ENCODE data around the gene SENP1.

SENP1 gene

DNA sequence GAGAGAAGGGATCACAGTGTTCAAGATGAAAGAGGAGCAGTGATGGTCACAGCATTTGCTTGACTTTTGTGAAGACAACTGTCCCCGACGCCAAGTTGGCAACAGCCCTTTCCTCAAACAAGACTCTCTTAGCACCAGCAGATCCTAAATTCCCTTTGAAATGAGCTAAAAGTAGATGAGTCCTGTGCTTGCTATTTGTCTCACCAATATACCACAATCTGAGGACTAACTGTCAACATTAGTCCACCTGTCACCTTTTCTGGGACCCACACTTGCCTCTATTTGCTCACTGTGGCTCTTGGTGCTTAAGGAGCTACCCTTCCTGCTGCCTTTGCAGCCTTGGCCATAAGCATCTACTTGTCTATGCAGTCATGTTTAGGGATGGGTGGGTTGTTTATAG lies 54.2 kb downstream of the SENP1 start:
- Histone ChIP-seq H3K4me1 (ENCODE audit: control insufficient read depth, insufficient read depth, low read length, unreplicated experiment) (no peaks in the 10 kb centered on the region), H3K36me3 (ENCODE audit: insufficient read depth, low read length) (peaks cover 10% of the 10 kb centered on the region; the same call in 1 of the 2 replicates), H3K4me3 (ENCODE audit: low read depth, low read length) (no peak overlapping the region), H2AFZ (ENCODE audit: low read length, unreplicated experiment) (no peak overlapping the region), H3K27ac (ENCODE audit: low read depth, low read length) (no peak overlapping the region), H3K79me2 (ENCODE audit: control insufficient read depth, insufficient read depth, low read length, unreplicated experiment) (no peaks in the 10 kb centered on the region), H3K27me3 (ENCODE audit: insufficient read depth, low read length) (no peaks in the 10 kb centered on the region)

DNA sequence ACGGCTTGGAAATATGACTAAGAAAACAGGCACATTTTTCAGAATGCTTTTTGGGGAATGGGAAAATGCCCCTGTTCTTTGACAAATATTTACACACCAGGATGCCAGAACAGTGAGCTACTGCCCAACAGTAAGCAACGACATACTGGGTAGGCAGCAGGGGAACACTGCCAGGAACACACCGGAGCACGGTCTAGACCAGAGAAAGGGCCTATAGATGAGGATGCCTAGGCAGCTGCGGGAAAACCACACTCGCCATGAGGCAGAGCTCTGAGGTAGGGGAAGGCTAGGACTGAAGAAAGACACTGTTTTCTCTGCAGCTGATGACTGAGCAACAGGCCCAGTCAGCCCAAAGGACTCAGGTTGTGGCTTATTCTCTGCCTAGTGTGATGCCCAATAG lies 55.7 kb downstream of the SENP1 start:
- peaks cover 17% of the 10 kb centered on the region for H3K36me3 ChIP-seq (ENCODE audit: insufficient read depth, low read length)

DNA sequence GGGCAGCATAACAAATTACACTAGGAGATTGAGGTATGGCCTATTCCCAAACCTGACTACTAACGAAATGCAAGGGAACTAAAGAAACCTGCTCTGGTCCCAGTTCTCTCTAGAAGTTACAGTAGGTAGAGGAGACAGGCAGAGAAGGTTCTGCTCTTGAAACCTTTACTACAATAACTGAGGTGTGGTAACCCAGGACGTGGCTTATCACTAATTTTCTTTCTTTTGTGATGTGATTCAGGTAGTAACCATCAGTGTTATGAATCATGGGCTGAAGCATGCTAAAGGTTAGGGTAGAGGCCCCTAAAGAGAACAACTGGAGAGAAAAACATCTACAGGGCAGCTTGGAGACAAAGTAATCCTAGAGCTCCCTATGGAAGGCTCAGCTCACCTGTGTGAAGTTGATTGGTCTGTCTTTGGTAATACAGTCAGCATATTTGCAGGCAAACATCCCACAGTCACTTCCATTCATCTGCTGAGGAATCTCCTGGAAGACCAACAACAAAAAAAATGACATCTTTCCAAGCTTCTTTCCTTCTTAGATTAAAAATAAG lies 59.8 kb downstream of the SENP1 start:
- H3K4me1 ChIP-seq (ENCODE audit: control insufficient read depth, insufficient read depth, low read length, unreplicated experiment) = no peaks in the 10 kb centered on the region
- no peaks in the 10 kb centered on the region for H3K79me2 ChIP-seq (ENCODE audit: control insufficient read depth, insufficient read depth, low read length, unreplicated experiment)
- H2AFZ ChIP-seq (ENCODE audit: low read length, unreplicated experiment) = no peak overlapping the region
- H3K4me3 ChIP-seq (ENCODE audit: low read depth, low read length) = no peak overlapping the region
- peaks cover 14% of the 10 kb centered on the region for H3K36me3 ChIP-seq (ENCODE audit: insufficient read depth, low read length)
- H3K27me3 ChIP-seq (ENCODE audit: insufficient read depth, low read length) = no peaks in the 10 kb centered on the region
- no peak overlapping the region for H3K27ac ChIP-seq (ENCODE audit: low read depth, low read length)

More for the DNA sequence above, 55.7 kb downstream of the SENP1 start:
- no peak overlapping the region for H2AFZ ChIP-seq (ENCODE audit: low read length, unreplicated experiment)
- no peaks in the 10 kb centered on the region for H3K79me2 ChIP-seq (ENCODE audit: control insufficient read depth, insufficient read depth, low read length, unreplicated experiment)
- H3K4me3 ChIP-seq (ENCODE audit: low read depth, low read length) = no peak overlapping the region
- H3K27me3 ChIP-seq (ENCODE audit: insufficient read depth, low read length) = no peaks in the 10 kb centered on the region
- no peaks in the 10 kb centered on the region for H3K4me1 ChIP-seq (ENCODE audit: control insufficient read depth, insufficient read depth, low read length, unreplicated experiment)
- no peak overlapping the region for H3K27ac ChIP-seq (ENCODE audit: low read depth, low read length)

DNA sequence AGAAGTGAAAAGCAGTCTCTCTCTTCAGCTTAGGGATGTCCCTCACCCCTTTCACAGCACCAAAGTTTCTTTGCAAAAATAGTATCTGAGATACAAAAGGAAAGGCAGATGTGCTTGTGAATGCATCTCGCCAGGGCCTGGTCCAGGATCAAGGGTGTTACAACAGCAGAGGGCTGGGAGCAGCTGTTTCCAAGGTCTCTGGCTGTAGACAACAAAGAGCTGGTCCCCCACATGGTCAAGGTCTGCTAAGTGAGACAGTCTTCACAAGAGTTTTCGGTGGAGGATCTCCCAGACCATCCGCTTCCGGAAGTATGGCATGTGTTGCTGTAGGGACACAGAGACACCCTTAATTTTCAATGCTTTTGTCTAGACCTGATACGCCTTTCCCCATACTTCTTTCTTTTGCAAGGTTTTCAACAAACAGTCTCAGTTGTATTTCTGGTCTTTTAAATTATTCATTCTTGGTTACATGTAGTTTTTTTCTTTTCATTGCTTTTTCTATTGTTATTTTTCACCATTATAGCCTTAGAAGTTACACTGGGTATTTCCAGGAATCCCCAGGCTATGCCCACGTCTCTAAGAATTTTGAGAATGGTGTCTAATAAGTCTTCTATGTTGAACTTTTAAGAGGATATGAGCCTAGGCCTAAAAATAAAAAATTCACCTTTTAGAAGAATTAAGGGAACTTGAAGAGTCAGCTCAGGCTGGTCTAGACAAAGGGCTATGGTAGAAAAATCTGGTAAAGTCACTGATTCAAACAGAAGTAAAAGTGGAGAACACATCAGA lies 60.6 kb downstream of the SENP1 start:
- Histone ChIP-seq H3K27ac (ENCODE audit: low read depth, low read length) (no peak overlapping the region), H3K79me2 (ENCODE audit: control insufficient read depth, insufficient read depth, low read length, unreplicated experiment) (no peaks in the 10 kb centered on the region), H2AFZ (ENCODE audit: low read length, unreplicated experiment) (no peak overlapping the region), H3K27me3 (ENCODE audit: insufficient read depth, low read length) (no peaks in the 10 kb centered on the region), H3K4me3 (ENCODE audit: low read depth, low read length) (no peak overlapping the region), H3K4me1 (ENCODE audit: control insufficient read depth, insufficient read depth, low read length, unreplicated experiment) (no peaks in the 10 kb centered on the region), H3K36me3 (ENCODE audit: insufficient read depth, low read length) (peaks cover 14% of the 10 kb centered on the region)

DNA sequence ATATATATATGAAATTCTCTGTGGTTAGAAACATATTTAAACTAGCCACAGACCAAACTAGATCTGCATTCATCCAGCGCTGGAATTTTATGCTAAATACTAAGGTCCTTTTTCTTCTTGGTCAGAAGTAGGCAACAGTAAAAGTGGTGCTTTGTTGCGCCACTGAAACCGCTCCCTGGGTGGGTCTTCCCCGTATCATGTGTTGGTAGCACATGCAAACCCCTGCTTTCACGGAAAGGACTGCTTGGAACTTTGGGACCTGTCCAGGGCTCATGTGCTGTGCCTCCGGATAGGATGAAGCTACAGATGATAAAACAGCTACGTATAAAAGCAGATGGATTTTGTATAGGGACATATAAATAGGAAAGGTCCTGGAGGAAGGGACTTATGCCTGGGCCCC lies 61.5 kb downstream of the SENP1 start:
- H3K4me1 ChIP-seq (ENCODE audit: control insufficient read depth, insufficient read depth, low read length, unreplicated experiment) = no peaks in the 10 kb centered on the region
- no peak overlapping the region for H3K27ac ChIP-seq (ENCODE audit: low read depth, low read length)
- H3K4me3 ChIP-seq (ENCODE audit: low read depth, low read length) = no peak overlapping the region
- H2AFZ ChIP-seq (ENCODE audit: low read length, unreplicated experiment) = no peak overlapping the region
- H3K79me2 ChIP-seq (ENCODE audit: control insufficient read depth, insufficient read depth, low read length, unreplicated experiment) = no peaks in the 10 kb centered on the region
- no peaks in the 10 kb centered on the region for H3K27me3 ChIP-seq (ENCODE audit: insufficient read depth, low read length)
- H3K36me3 ChIP-seq (ENCODE audit: insufficient read depth, low read length) = peaks cover 14% of the 10 kb centered on the region

DNA sequence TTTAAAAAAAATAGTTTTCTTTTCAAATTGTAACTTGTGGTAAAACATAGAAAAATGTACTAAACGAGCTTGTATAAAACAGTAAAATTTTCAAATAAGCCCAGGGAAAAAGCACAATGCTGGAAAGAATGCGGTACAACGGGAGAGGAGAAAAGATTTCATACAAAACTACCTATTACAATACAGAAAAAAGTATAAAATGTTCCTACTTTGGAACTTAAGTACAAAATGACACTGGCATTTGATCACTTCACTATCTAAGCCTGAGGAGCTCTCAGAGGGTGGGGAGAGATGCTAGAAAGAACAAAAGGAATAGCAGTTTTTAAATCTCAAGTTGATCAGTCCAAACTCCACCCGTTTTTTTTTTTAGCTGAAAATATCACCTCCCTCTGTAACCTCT lies 62.1 kb downstream of the SENP1 start:
- Histone ChIP-seq H3K27me3 (ENCODE audit: insufficient read depth, low read length) (no peaks in the 10 kb centered on the region), H3K36me3 (ENCODE audit: insufficient read depth, low read length) (peaks cover 14% of the 10 kb centered on the region), H2AFZ (ENCODE audit: low read length, unreplicated experiment) (no peak overlapping the region), H3K79me2 (ENCODE audit: control insufficient read depth, insufficient read depth, low read length, unreplicated experiment) (no peaks in the 10 kb centered on the region), H3K27ac (ENCODE audit: low read depth, low read length) (no peak overlapping the region), H3K4me3 (ENCODE audit: low read depth, low read length) (no peak overlapping the region), H3K4me1 (ENCODE audit: control insufficient read depth, insufficient read depth, low read length, unreplicated experiment) (no peaks in the 10 kb centered on the region)

DNA sequence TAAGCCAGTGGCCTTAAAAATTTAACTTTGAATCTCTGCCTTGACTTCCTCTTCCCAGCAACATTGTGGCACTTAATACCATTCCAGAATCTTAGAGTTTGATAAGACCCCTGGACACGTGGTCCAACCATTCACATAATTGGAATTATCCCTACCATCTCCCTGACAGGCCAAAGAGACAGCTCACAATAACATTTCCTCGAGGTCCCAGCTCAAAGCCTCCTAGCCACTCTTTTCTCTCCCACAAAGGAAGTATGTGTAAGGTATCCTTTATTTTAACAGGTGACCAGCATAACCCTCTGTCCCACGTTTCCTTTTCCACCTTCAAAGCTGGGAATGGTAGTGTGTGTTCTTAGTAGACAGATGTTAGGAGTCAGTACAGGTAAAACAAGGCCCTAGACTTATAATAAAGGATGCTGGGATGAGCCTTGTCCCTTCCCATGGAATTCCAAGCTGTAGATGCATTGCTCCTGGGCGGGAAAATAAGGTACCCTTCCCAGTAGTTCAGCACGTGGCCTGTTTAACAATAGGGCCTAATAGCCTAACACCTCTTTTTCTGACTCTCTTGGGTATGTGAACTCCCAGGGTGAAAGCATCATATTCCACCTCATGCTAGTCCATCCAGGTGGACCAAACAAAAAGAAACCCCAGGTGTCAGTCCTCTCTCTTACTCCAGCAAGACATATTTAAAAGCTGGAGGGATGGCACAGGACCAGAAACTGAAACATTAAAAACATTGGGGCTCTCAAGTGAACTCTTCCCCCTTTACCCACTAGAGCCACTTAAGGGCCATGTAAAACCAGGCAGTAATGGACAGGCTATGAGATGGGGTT lies 64.1 kb downstream of the SENP1 start:
- no peak overlapping the region for H3K27ac ChIP-seq (ENCODE audit: low read depth, low read length)
- no peak overlapping the region for H3K4me3 ChIP-seq (ENCODE audit: low read depth, low read length)
- no peak overlapping the region for H2AFZ ChIP-seq (ENCODE audit: low read length, unreplicated experiment)
- no peaks in the 10 kb centered on the region for H3K79me2 ChIP-seq (ENCODE audit: control insufficient read depth, insufficient read depth, low read length, unreplicated experiment)
- no peaks in the 10 kb centered on the region for H3K27me3 ChIP-seq (ENCODE audit: insufficient read depth, low read length)
- H3K4me1 ChIP-seq (ENCODE audit: control insufficient read depth, insufficient read depth, low read length, unreplicated experiment) = no peaks in the 10 kb centered on the region
- peaks cover 7% of the 10 kb centered on the region for H3K36me3 ChIP-seq (ENCODE audit: insufficient read depth, low read length)

DNA sequence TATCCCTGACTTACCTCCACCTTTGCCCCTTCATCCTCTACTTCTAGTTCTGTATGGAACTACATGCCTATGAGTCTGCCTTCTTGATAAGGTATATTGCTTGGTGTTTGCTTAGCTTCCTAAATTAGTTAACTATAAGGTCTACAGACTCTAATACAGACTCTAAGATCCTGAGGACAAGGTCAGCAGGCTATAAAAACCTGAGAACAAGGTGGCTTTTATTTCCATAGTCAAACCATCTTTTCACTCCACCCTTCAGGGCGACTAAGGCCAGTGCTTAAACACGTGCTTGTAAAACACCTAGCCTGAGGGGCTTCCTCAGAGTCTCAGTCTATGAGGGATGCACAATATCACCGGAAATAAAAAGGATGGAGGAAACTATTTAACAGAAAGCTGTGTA lies 65.5 kb downstream of the SENP1 start:
- Histone ChIP-seq H3K27ac (ENCODE audit: low read depth, low read length) (no peak overlapping the region), H2AFZ (ENCODE audit: low read length, unreplicated experiment) (no peak overlapping the region), H3K27me3 (ENCODE audit: insufficient read depth, low read length) (no peaks in the 10 kb centered on the region), H3K4me1 (ENCODE audit: control insufficient read depth, insufficient read depth, low read length, unreplicated experiment) (no peaks in the 10 kb centered on the region), H3K79me2 (ENCODE audit: control insufficient read depth, insufficient read depth, low read length, unreplicated experiment) (no peaks in the 10 kb centered on the region), H3K4me3 (ENCODE audit: low read depth, low read length) (no peak overlapping the region), H3K36me3 (ENCODE audit: insufficient read depth, low read length) (peaks cover under 1% of the 10 kb centered on the region; the same call in 1 of the 2 replicates)

DNA sequence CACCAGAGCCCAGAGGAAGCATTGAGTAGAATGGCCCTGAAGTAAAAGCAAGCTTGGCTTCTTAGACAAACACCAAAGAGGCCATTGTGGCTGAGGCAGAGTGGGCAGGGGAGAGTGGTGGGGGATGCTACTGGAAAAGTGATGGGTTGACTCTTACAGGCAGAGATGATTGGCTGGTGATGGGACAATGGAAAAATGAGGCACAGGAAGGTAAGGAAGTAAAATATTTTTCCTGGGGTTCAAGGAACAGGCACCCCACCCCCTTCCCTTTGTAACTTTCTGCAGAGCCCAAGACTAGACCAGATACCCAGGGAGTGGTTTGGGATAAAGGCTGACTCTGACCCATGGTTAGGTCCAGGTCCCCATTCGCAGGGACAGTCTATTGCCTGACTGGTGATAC lies 66.7 kb downstream of the SENP1 start:
- Histone ChIP-seq H3K79me2 (ENCODE audit: control insufficient read depth, insufficient read depth, low read length, unreplicated experiment) (no peaks in the 10 kb centered on the region), H3K4me3 (ENCODE audit: low read depth, low read length) (no peak overlapping the region), H3K27ac (ENCODE audit: low read depth, low read length) (no peak overlapping the region), H3K4me1 (ENCODE audit: control insufficient read depth, insufficient read depth, low read length, unreplicated experiment) (no peaks in the 10 kb centered on the region), H2AFZ (ENCODE audit: low read length, unreplicated experiment) (no peak overlapping the region), H3K36me3 (ENCODE audit: insufficient read depth, low read length) (no peaks in the 10 kb centered on the region), H3K27me3 (ENCODE audit: insufficient read depth, low read length) (no peaks in the 10 kb centered on the region)

DNA sequence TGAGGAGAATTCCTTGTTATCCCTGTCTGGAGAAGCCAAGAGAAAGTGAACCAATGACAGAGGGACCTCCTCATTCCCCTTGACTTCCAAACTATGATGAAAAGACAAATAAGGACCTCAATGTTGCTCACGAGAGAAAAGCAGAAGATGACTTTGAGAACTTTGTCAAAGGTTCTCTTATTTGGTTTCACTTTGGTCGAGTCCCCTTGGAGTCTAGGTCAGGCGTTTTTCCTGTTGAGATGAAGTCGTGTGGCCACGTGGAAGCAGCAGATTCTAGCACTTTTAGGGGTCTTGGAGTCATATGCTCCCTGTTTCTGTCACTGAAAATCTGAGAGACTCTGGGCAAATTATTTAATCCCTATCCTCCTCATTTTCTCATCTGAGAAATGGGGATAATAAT lies 67.8 kb downstream of the SENP1 start:
- no peak overlapping the region for H3K27ac ChIP-seq (ENCODE audit: low read depth, low read length)
- H2AFZ ChIP-seq (ENCODE audit: low read length, unreplicated experiment) = no peak overlapping the region
- H3K27me3 ChIP-seq (ENCODE audit: insufficient read depth, low read length) = no peaks in the 10 kb centered on the region

More for the DNA sequence above, 67.8 kb downstream of the SENP1 start:
- H3K36me3 ChIP-seq (ENCODE audit: insufficient read depth, low read length) = no peaks in the 10 kb centered on the region
- H3K4me1 ChIP-seq (ENCODE audit: control insufficient read depth, insufficient read depth, low read length, unreplicated experiment) = no peaks in the 10 kb centered on the region
- no peaks in the 10 kb centered on the region for H3K79me2 ChIP-seq (ENCODE audit: control insufficient read depth, insufficient read depth, low read length, unreplicated experiment)
- H3K4me3 ChIP-seq (ENCODE audit: low read depth, low read length) = no peak overlapping the region
